Endothelial cell of umbilical vein (primary cell): ENCODE data around the gene HS3ST3B1. TPM values are rescaled to one million over a fixed set of nuclear protein-coding genes. Genes with fewer than 3 reads are reported as not detected.

Source experiments
- BruUV-seq: library from RNA; stranded (reverse); fragments of 400-500 nt; replicated peaks from 2 replicates; lab custom pipeline; 2021; lab: Mats Ljungman, UMichigan
- CTCF ChIA-PET: fragments of 300-600, 350-600 bp; sonication (Branson Sonifier 250); formaldehyde crosslinking; loops from one replicate; lab custom pipeline; 2021; ENCODE audit warnings: antibody characterized with exemption, inconsistent platforms; lab: Charles Lee
- POLR2A ChIA-PET: fragments of 300-600, 350-600 bp; sonication (Branson Sonifier 250); formaldehyde crosslinking; loops from one replicate; lab custom pipeline; 2021; ENCODE audit warnings: antibody characterized with exemption, inconsistent platforms; lab: Charles Lee
- DNase-seq: peaks from one replicate; pipeline ENCODE4 v3.0.0-alpha.2; 2011; ENCODE audit warnings: low read depth, low spot score
- FAIRE-seq: peaks from 2 replicates; lab custom pipeline; 2011; peaks lifted over from hg19 to GRCh38; lab: Jason Lieb, UNC
- H2AFZ ChIP-seq: 2 replicates; pipeline ENCODE4 v1.6.0; 2012; ENCODE audit warnings: low read depth, low read length, control low read depth, inconsistent platforms
- H3K27ac ChIP-seq: 2 replicates; pipeline ENCODE4 v1.5.1; 2011; ENCODE audit warnings: low read depth, mild to moderate bottlenecking, control low read depth, low read length, moderate library complexity; ENCODE audit not compliant: insufficient read depth
- H3K27me3 ChIP-seq, 2 experiments: 2 replicates each; pipeline versions ENCODE4 v1.6.0 to v1.6.1; 2011; ENCODE audit warnings: low read length in 2 of 2, mixed read lengths in 1 of 2; ENCODE audit not compliant: control insufficient read depth in 2 of 2, insufficient read depth in 2 of 2
- H3K36me3 ChIP-seq, 2 experiments: 2 replicates in 1 of 2; 3 replicates in 1 of 2; pipeline ENCODE4 v1.5.1; 2011; ENCODE audit warnings: low read length in 2 of 2, mild to moderate bottlenecking in 1 of 2, moderate library complexity in 1 of 2; ENCODE audit not compliant: control insufficient read depth in 2 of 2, insufficient read depth in 2 of 2; ENCODE audit errors: extremely low read depth in 1 of 2
- H3K4me1 ChIP-seq: 3 replicates; pipeline ENCODE4 v1.5.1; 2011; ENCODE audit warnings: mild to moderate bottlenecking, low read length; ENCODE audit not compliant: control insufficient read depth, insufficient read depth; ENCODE audit errors: extremely low read depth
- H3K4me2 ChIP-seq: 2 replicates; pipeline ENCODE4 v1.6.1; 2011; ENCODE audit warnings: low read length, control low read depth, mixed read lengths; ENCODE audit not compliant: insufficient read depth
- H3K4me3 ChIP-seq, 3 experiments: fragments of 200-600 bp in 1 of 3; sonication (generic), shearing (Covaris generic) in 1 of 3; replicated peaks in 1 of 3; 2 replicates each; pipeline ENCODE4 v1.5.1; 2011 to 2016; ENCODE audit warnings: control low read depth in 3 of 3, low read length in 3 of 3, mild to moderate bottlenecking in 2 of 3, inconsistent platforms in 1 of 3, low read depth in 1 of 3, moderate library complexity in 1 of 3; ENCODE audit not compliant: insufficient read depth in 1 of 3
- H3K79me2 ChIP-seq: 2 replicates; pipeline ENCODE4 v1.6.0; 2012; ENCODE audit warnings: low read length, inconsistent platforms; ENCODE audit not compliant: control insufficient read depth, insufficient read depth
- H3K9ac ChIP-seq: replicated peaks from 2 replicates; pipeline ENCODE3; 2011; ENCODE audit warnings: low read length, control low read depth; ENCODE audit not compliant: insufficient read depth; ENCODE audit errors: extremely low read depth
- H3K9me1 ChIP-seq: replicated peaks from 3 replicates; pipeline ENCODE4 v1.6.0; 2011; ENCODE audit warnings: mild to moderate bottlenecking, low read length; ENCODE audit not compliant: control insufficient read depth, insufficient read depth; ENCODE audit errors: extremely low read depth
- H3K9me3 ChIP-seq: replicated peaks from 2 replicates; pipeline ENCODE4 v1.5.1; 2012; ENCODE audit warnings: low read length, inconsistent platforms; ENCODE audit not compliant: control insufficient read depth, insufficient read depth
- H4K20me1 ChIP-seq: replicated peaks from 2 replicates; pipeline ENCODE3; 2011; ENCODE audit warnings: mild to moderate bottlenecking, low read length; ENCODE audit not compliant: control insufficient read depth, insufficient read depth; ENCODE audit errors: extremely low read depth
- CTCF ChIP-seq, 2 donors: IDR thresholded peaks; 1 replicate in 1 of 2; 2 replicates in 1 of 2; pipeline ENCODE4 v1.5.1; 2011; ENCODE audit warnings: low read length in 2 of 2, mild to moderate bottlenecking in 2 of 2, moderate library complexity in 2 of 2, control low read depth in 1 of 2, inconsistent platforms in 1 of 2, low read depth in 1 of 2; ENCODE audit not compliant: insufficient read depth in 1 of 2; ENCODE audit errors: extremely low read depth in 1 of 2
- EZH2 ChIP-seq: IDR thresholded peaks from 2 replicates; pipeline ENCODE4 v1.6.1; 2012; ENCODE audit warnings: borderline replicate concordance, low read depth, mild to moderate bottlenecking, moderate library complexity, low read length, inconsistent platforms; ENCODE audit not compliant: severe bottlenecking
- MYC ChIP-seq: IDR thresholded peaks from one replicate; pipeline ENCODE4 v1.6.1; 2011; ENCODE audit warnings: mild to moderate bottlenecking, low read depth, low read length
- POLR2A ChIP-seq: IDR thresholded peaks from 2 replicates; pipeline ENCODE4 v1.6.1; 2012; ENCODE audit warnings: low read depth, mild to moderate bottlenecking, control low read depth, low read length
- dilution Hi-C: fragments of 300-500 bp; cut with MboI; formaldehyde crosslinking; loops from one replicate; pipeline ENCODE4 v1.15.0; 2019; ENCODE audit warnings: low sequenced_read_pairs; ENCODE audit not compliant: extremely low pct_ligation_motif_present
- intact Hi-C: fragments of 100-400 bp; cut with micrococcal nuclease; formaldehyde crosslinking; loops from one replicate; pipeline ENCODE4 v1.10.0; 2022
- polyA plus RNA-seq, 4 experiments: library from polyadenylated mRNA; depleted of rRNA in 3 of 4; stranded (reverse) in 3 of 4; unstranded in 1 of 4; fragments of >200 nt; gene quantifications; 2 replicates each; pipeline versions ENCODE4 v1.2.1 to v1.2.3, GENCODE V29; 2011 to 2012; ENCODE audit warnings: missing spikeins in 1 of 4
- total RNA-seq: library from RNA; stranded (reverse); gene quantifications from 2 replicates; pipeline ENCODE4 v1.2.3, GENCODE V29; 2021

HS3ST3B1 gene
- total and polyA plus RNA-seq, 2 donors (not counting 3 experiments of a cell fraction or from before 2014, with no cell fraction given): not detected

- Histone ChIP-seq H4K20me1 (no peaks in the 10 kb centered on the region), H3K9me3 (no peaks in the 10 kb centered on the region), H3K9me1 (no peaks in the 10 kb centered on the region), H3K9ac (no peak overlapping the region), H3K36me3 (no peaks in the 10 kb centered on the region), H3K79me2 (no peaks in the 10 kb centered on the region), H3K4me1 (peaks cover 23% of the 10 kb centered on the region), H3K27me3 (peaks cover 63 to 86% of the 10 kb centered on the region in 2 experiments), H3K27ac (no peak overlapping the region), H3K4me2 (no peak overlapping the region), H2AFZ (no peak overlapping the region), H3K4me3 (no peak overlapping the region)
- ChIA-PET CTCF (interaction anchor here (0.7 to 3.3 kb wide), 2 partner anchors 701 to 703 kb away, joined by 3 to 18 read pairs; no protein-coding TSS in a partner anchor), POLR2A (no interaction called here)
- TF ChIP-seq MYC (no peak), CTCF (IDR thresholded peaks at IDR 0.05; ENCODE audit: extremely low read depth in 1 of 2, insufficient read depth in 1 of 2, low read depth in 1 of 2, low read length in 2 of 2) (no peak), EZH2 (no peak), POLR2A (no peak)
- no peak for DNase-seq
- BruUV-seq: no TSS peak
- dilution Hi-C loops: no loop called here
- intact Hi-C loops: no loop called here
- no peak for FAIRE-seq
These were observed 2.0 kb upstream of the HS3ST3B1 start for GRCh38 chr17:14298947-14299279.
